GM08714 (cell line): ENCODE measurements around the gene ACVR1.

Experiments used
- H3K4me3 ChIP-seq: fragments of 200-500 bp; sonication (Bioruptor generic); 2 replicates; pipeline ENCODE4 v1.5.1; 2014; ENCODE audit warnings: mild to moderate bottlenecking, low read length, inconsistent platforms
- ZNF274 ChIP-seq: IDR thresholded peaks from 2 replicates; pipeline ENCODE4 v1.6.1; 2012; ENCODE audit warnings: mild to moderate bottlenecking, low read depth, low read length

Gene ACVR1

DNA sequence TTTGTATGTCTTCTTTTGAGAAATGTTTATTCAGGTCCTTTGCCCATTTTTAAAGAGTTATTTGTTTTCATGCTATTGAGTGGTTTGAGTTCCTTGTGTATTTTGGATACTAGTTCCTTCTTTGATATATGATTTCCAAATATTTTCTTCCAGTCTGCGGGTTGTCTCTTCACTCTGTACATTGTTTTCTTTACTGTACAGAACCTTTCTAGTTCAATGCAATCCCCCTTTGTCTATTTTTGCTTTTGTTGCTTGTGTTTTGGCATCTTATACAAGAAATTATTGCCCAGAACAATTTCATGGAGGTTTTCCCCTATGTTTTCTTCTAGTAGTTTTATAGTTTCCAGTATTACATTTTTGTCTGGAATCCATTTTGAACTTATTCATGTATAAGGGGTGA is 185.0 kb downstream of the ACVR1 start:
- TF ChIP-seq ZNF274 = no peak
- no peak overlapping the region for H3K4me3 ChIP-seq
